BLaER1 treated with 17β-estradiol and CSF1 and Interleukin-3, amounts not matched to agents 10 nM and 100 nM (cell line): Measurements from ENCODE around the gene PEX5.

Source experiments
- H3K27ac ChIP-seq, 11 experiments: shearing (Covaris generic); formaldehyde crosslinking; 2 replicates each; pipeline ENCODE4 v1.8.1; 2022
- H3K27me3 ChIP-seq, 11 experiments: shearing (Covaris generic); formaldehyde crosslinking; 2 replicates each; pipeline ENCODE4 v1.8.1; 2022
- H3K36me3 ChIP-seq, 11 experiments: shearing (Covaris generic); formaldehyde crosslinking; 2 replicates each; pipeline ENCODE4 v1.8.1; 2022
- H3K4me1 ChIP-seq, 10 experiments: shearing (Covaris generic); formaldehyde crosslinking; 2 replicates each; pipeline ENCODE4 v1.8.1; 2022
- H3K4me2 ChIP-seq, 11 experiments: shearing (Covaris generic); formaldehyde crosslinking; 2 replicates each; pipeline ENCODE4 v1.8.1; 2022
- H3K4me3 ChIP-seq, 10 experiments: shearing (Covaris generic); formaldehyde crosslinking; 2 replicates each; pipeline ENCODE4 v1.8.1; 2022
- H3K9ac ChIP-seq, 11 experiments: shearing (Covaris generic); formaldehyde crosslinking; 2 replicates each; pipeline ENCODE4 v1.8.1; 2022
- H3K9me3 ChIP-seq, 11 experiments: shearing (Covaris generic); formaldehyde crosslinking; replicated peaks in 1 of 11; 2 replicates each; pipeline ENCODE4 v1.8.1; 2022
- H4K20me1 ChIP-seq, 11 experiments: shearing (Covaris generic); formaldehyde crosslinking; 2 replicates each; pipeline ENCODE4 v1.8.1; 2022
- Cebpa-rat ChIP-seq, 11 experiments: shearing (Covaris generic); IDR thresholded peaks; 2 replicates each; pipeline ENCODE4 v1.8.1; 2022

PEX5 gene

GRCh38 chr12:7146906-7147305 is 42.6 kb upstream of the PEX5 start:
- Histone ChIP-seq H3K27me3 (no peaks in the 10 kb centered on the region), H3K9ac (no peak overlapping the region), H3K4me3 (no peak overlapping the region), H3K36me3 (peaks cover 26 to 77% (median 65%) of the 10 kb centered on the region in 11 experiments), H4K20me1 (no peaks in the 10 kb centered on the region), H3K4me2 (no peak overlapping the region), H3K9me3 (no peaks in the 10 kb centered on the region), H3K4me1 (peaks cover 0 to 6% (median 0%) of the 10 kb centered on the region in 10 experiments; a peak in 3 of 20 replicates), H3K27ac (no peak overlapping the region)
- TF ChIP-seq Cebpa-rat (IDR thresholded peaks at IDR 0.05), result no peak

- Histone ChIP-seq H3K27ac (no peak overlapping the region), H4K20me1 (no peaks in the 10 kb centered on the region), H3K27me3 (no peaks in the 10 kb centered on the region), H3K4me2 (no peak overlapping the region), H3K9me3 (no peaks in the 10 kb centered on the region), H3K4me1 (peaks cover 0 to 25% (median 12%) of the 10 kb centered on the region in 10 experiments; a peak in 15 of 20 replicates), H3K36me3 (peaks cover 26 to 95% (median 66%) of the 10 kb centered on the region in 11 experiments), H3K4me3 (no peak overlapping the region), H3K9ac (no peak overlapping the region)
- no peak for TF ChIP-seq Cebpa-rat (IDR thresholded peaks at IDR 0.05)
Observed at GRCh38 chr12:7150356-7150755, 39.1 kb upstream of the PEX5 start.

- no peak overlapping the region for H3K9ac ChIP-seq
Observed at GRCh38 chr12:7150841-7151240, 38.6 kb upstream of the PEX5 start.

GRCh38 chr12:7151532-7151931 is 38.0 kb upstream of the PEX5 start:
- Histone ChIP-seq H3K4me2 (no peak overlapping the region), H4K20me1 (peaks cover 0 to 5% (median 0%) of the 10 kb centered on the region in 11 experiments; a peak in 1 of 22 replicates), H3K27ac (no peak overlapping the region), H3K27me3 (no peaks in the 10 kb centered on the region), H3K9ac (no peak overlapping the region), H3K4me1 (peaks cover 0 to 25% (median 12%) of the 10 kb centered on the region in 10 experiments; a peak in 15 of 20 replicates), H3K9me3 (no peaks in the 10 kb centered on the region), H3K4me3 (no peak overlapping the region), H3K36me3 (peaks cover 26 to 96% (median 68%) of the 10 kb centered on the region in 11 experiments)
- TF ChIP-seq Cebpa-rat (IDR thresholded peaks at IDR 0.05), result peak in 5 of 11 experiments; percentile 27 to 76 (median 34); a peak in 4 of 22 replicates

More at GRCh38 chr12:7150841-7151240, 38.6 kb upstream of the PEX5 start:
- Histone ChIP-seq H3K4me3 (no peak overlapping the region), H3K4me1 (peaks cover 0 to 25% (median 12%) of the 10 kb centered on the region in 10 experiments; a peak in 15 of 20 replicates), H3K27ac (no peak overlapping the region), H4K20me1 (peaks cover 0 to 2% (median 0%) of the 10 kb centered on the region in 11 experiments; a peak in 1 of 22 replicates), H3K36me3 (peaks cover 26 to 96% (median 70%) of the 10 kb centered on the region in 11 experiments), H3K27me3 (no peaks in the 10 kb centered on the region), H3K4me2 (no peak overlapping the region), H3K9me3 (no peaks in the 10 kb centered on the region)
- no peak for TF ChIP-seq Cebpa-rat (IDR thresholded peaks at IDR 0.05)

GRCh38 chr12:7152818-7153217 is 36.7 kb upstream of the PEX5 start:
- Histone ChIP-seq H3K4me1 (peaks cover 0 to 25% (median 12%) of the 10 kb centered on the region in 10 experiments; a peak in 15 of 20 replicates), H3K4me3 (no peak overlapping the region), H3K36me3 (peaks cover 26 to 98% (median 66%) of the 10 kb centered on the region in 11 experiments), H3K27ac (peak overlapping the region in 2 of 11 experiments; percentile 37 to 42; a peak in 2 of 22 replicates), H4K20me1 (peaks cover 0 to 5% (median 0%) of the 10 kb centered on the region in 11 experiments; a peak in 1 of 22 replicates), H3K9ac (peak overlapping the region in 4 of 11 experiments; percentile 11 to 50 (median 22); a peak in 5 of 22 replicates), H3K9me3 (no peaks in the 10 kb centered on the region), H3K4me2 (peak overlapping the region in 8 of 11 experiments; percentile 29 to 73 (median 58); a peak in 14 of 22 replicates), H3K27me3 (no peaks in the 10 kb centered on the region)
- TF ChIP-seq Cebpa-rat (IDR thresholded peaks at IDR 0.05), result no peak

GRCh38 chr12:7154042-7154441 is 35.4 kb upstream of the PEX5 start:
- no peak overlapping the region for H3K4me2 ChIP-seq
- H3K4me1 ChIP-seq, result peaks cover 0 to 25% (median 12%) of the 10 kb centered on the region in 10 experiments; a peak in 15 of 20 replicates
- H3K27ac ChIP-seq, result 0 out of 22 replicates have a peak overlapping the region, but pooled peaks of 1 of the 11 experiments have one; percentile 24
- no peaks in the 10 kb centered on the region for H3K9me3 ChIP-seq
- peaks cover 22 to 88% (median 57%) of the 10 kb centered on the region in 11 experiments for H3K36me3 ChIP-seq
- no peak for TF ChIP-seq Cebpa-rat (IDR thresholded peaks at IDR 0.05)
- H3K9ac ChIP-seq, result no peak overlapping the region
- no peaks in the 10 kb centered on the region for H3K27me3 ChIP-seq
- peaks cover 0 to 5% (median 0%) of the 10 kb centered on the region in 11 experiments; a peak in 1 of 22 replicates for H4K20me1 ChIP-seq
- no peak overlapping the region for H3K4me3 ChIP-seq

- H3K4me2 ChIP-seq, result no peak overlapping the region
- TF ChIP-seq Cebpa-rat (IDR thresholded peaks at IDR 0.05), result no peak
Observed at GRCh38 chr12:7154901-7155470, 34.5 kb upstream of the PEX5 start.

GRCh38 chr12:7155471-7156034 is 33.9 kb upstream of the PEX5 start:
- no peaks in the 10 kb centered on the region for H3K27me3 ChIP-seq
- peaks cover 0 to 25% (median 12%) of the 10 kb centered on the region in 10 experiments; a peak in 15 of 20 replicates for H3K4me1 ChIP-seq
- TF ChIP-seq Cebpa-rat (IDR thresholded peaks at IDR 0.05), result no peak
- H3K36me3 ChIP-seq, result peaks cover 6 to 73% (median 42%) of the 10 kb centered on the region in 11 experiments; a peak in 21 of 22 replicates
- H4K20me1 ChIP-seq, result peaks cover 0 to 5% (median 0%) of the 10 kb centered on the region in 11 experiments; a peak in 1 of 22 replicates
- no peak overlapping the region for H3K4me3 ChIP-seq
- no peaks in the 10 kb centered on the region for H3K9me3 ChIP-seq
- H3K27ac ChIP-seq, result no peak overlapping the region
- H3K9ac ChIP-seq, result no peak overlapping the region
- H3K4me2 ChIP-seq, result no peak overlapping the region

More at GRCh38 chr12:7154901-7155470, 34.5 kb upstream of the PEX5 start:
- Histone ChIP-seq H3K36me3 (peaks cover 12 to 78% (median 48%) of the 10 kb centered on the region in 11 experiments), H3K9me3 (no peaks in the 10 kb centered on the region), H3K27me3 (no peaks in the 10 kb centered on the region), H4K20me1 (peaks cover 0 to 5% (median 0%) of the 10 kb centered on the region in 11 experiments; a peak in 1 of 22 replicates), H3K4me1 (peaks cover 0 to 25% (median 12%) of the 10 kb centered on the region in 10 experiments; a peak in 15 of 20 replicates), H3K27ac (no peak overlapping the region), H3K4me3 (no peak overlapping the region), H3K9ac (no peak overlapping the region)
